ENCODE measurements around the gene IFFO2. TPM values are rescaled to one million over a fixed set of nuclear protein-coding genes. Genes with fewer than 3 reads are reported as not detected.

Gene IFFO2
- total and polyA plus RNA-seq, 10 of the 15 experiments (the other 5 are each of a cell fraction or from before 2014, with no cell fraction given), result 1.2 to 18.4 (median 6.7) TPM

- no TSS peak for BruUV-seq (replicated peaks)
- TF ChIP-seq, protein P1, sequence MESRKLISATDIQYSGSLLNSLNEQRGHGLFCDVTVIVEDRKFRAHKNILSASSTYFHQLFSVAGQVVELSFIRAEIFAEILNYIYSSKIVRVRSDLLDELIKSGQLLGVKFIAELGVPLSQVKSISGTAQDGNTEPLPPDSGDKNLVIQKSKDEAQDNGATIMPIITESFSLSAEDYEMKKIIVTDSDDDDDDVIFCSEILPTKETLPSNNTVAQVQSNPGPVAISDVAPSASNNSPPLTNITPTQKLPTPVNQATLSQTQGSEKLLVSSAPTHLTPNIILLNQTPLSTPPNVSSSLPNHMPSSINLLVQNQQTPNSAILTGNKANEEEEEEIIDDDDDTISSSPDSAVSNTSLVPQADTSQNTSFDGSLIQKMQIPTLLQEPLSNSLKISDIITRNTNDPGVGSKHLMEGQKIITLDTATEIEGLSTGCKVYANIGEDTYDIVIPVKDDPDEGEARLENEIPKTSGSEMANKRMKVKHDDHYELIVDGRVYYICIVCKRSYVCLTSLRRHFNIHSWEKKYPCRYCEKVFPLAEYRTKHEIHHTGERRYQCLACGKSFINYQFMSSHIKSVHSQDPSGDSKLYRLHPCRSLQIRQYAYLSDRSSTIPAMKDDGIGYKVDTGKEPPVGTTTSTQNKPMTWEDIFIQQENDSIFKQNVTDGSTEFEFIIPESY (IDR thresholded peaks at IDR 0.05), result no peak
- TF ChIP-seq STAT1 (conservative IDR thresholded peaks at IDR 0.05) (no peak), KDM1A (IDR thresholded peaks at IDR 0.05; ENCODE audit: borderline replicate concordance) (no peak), SUPT20H (IDR thresholded peaks at IDR 0.05; ENCODE audit: borderline replicate concordance, control insufficient read depth, low read depth, low read length) (no peak), MTA2 (IDR thresholded peaks at IDR 0.05; ENCODE audit: low read depth) (no peak), NKRF (conservative IDR thresholded peaks at IDR 0.05) (no peak), EED (IDR thresholded peaks at IDR 0.05; ENCODE audit: low read depth) (no peak), BRCA1 (IDR thresholded peaks at IDR 0.05; ENCODE audit: low read depth, low read length) (no peak), PBX3 (IDR thresholded peaks at IDR 0.05; ENCODE audit: insufficient replicate concordance, low read depth, low read length) (no peak), MYB (IDR thresholded peaks at IDR 0.05; ENCODE audit: borderline replicate concordance, low read depth, low read length) (no peak), SPI1 (IDR thresholded peaks at IDR 0.05; ENCODE audit: borderline replicate concordance, insufficient read depth, low read depth, low read length) (no peak), POLR2AphosphoS2 (IDR thresholded peaks at IDR 0.05; ENCODE audit: low read depth, low read length) (no peak), BHLHE40 (IDR thresholded peaks at IDR 0.05; ENCODE audit: borderline replicate concordance in 1 of 2, low read depth in 2 of 2, low read length in 1 of 2) (no peak), NFYA (IDR thresholded peaks at IDR 0.05; ENCODE audit: borderline replicate concordance, low read depth, low read length) (no peak), GABPA (IDR thresholded peaks at IDR 0.05; ENCODE audit: low read depth) (no peak)
- TF ChIP-seq, protein P2, sequence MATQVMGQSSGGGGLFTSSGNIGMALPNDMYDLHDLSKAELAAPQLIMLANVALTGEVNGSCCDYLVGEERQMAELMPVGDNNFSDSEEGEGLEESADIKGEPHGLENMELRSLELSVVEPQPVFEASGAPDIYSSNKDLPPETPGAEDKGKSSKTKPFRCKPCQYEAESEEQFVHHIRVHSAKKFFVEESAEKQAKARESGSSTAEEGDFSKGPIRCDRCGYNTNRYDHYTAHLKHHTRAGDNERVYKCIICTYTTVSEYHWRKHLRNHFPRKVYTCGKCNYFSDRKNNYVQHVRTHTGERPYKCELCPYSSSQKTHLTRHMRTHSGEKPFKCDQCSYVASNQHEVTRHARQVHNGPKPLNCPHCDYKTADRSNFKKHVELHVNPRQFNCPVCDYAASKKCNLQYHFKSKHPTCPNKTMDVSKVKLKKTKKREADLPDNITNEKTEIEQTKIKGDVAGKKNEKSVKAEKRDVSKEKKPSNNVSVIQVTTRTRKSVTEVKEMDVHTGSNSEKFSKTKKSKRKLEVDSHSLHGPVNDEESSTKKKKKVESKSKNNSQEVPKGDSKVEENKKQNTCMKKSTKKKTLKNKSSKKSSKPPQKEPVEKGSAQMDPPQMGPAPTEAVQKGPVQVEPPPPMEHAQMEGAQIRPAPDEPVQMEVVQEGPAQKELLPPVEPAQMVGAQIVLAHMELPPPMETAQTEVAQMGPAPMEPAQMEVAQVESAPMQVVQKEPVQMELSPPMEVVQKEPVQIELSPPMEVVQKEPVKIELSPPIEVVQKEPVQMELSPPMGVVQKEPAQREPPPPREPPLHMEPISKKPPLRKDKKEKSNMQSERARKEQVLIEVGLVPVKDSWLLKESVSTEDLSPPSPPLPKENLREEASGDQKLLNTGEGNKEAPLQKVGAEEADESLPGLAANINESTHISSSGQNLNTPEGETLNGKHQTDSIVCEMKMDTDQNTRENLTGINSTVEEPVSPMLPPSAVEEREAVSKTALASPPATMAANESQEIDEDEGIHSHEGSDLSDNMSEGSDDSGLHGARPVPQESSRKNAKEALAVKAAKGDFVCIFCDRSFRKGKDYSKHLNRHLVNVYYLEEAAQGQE (IDR thresholded peaks at IDR 0.05; ENCODE audit: low read depth, low read length), result no peak
These were observed 98.3 kb downstream of the IFFO2 start for GRCh38 chr1:18858070-18858688.

More at GRCh38 chr1:18858070-18858688, 98.3 kb downstream of the IFFO2 start:
- no peaks in the 10 kb centered on the region for H3K9me3 ChIP-seq (replicated peaks; ENCODE audit: control insufficient read depth, insufficient read depth, low read length)
- 32% methylated on average over 7 of the region's 7 CpGs for whole genome bisulfite sequencing (ENCODE audit: insufficient coverage, insufficient replicate concordance, low lambda C conversion rate, missing lambda C conversion rate)
- no peak overlapping the region for H3K4me2 ChIP-seq (ENCODE audit: control insufficient read depth, insufficient read depth)
- no peaks in the 10 kb centered on the region for H3K27me3 ChIP-seq (replicated peaks in 1 of 2; ENCODE audit: control insufficient read depth in 2 of 2, insufficient read depth in 2 of 2, low read length in 1 of 2)
- SMC1A ChIA-PET (ENCODE audit: uncharacterized antibody, unreplicated experiment), result no interaction called here
- FAIRE-seq (no peak), DNase-seq (ENCODE audit: low read depth, low spot score) (no peak), ATAC-seq (no peak)
- CTCF ChIA-PET, result no interaction called here
- H3K9ac ChIP-seq (ENCODE audit: control insufficient read depth, insufficient read depth, low read length), result no peak overlapping the region
- RAD21 ChIA-PET (ENCODE audit: unreplicated experiment), result no interaction called here
- H3K79me2 ChIP-seq (ENCODE audit: control insufficient read depth, insufficient read depth, low read length), result no peaks in the 10 kb centered on the region
- no peak overlapping the region for H3K27ac ChIP-seq (ENCODE audit: control insufficient read depth, insufficient read depth)
- POLR2A ChIA-PET, result no interaction called here
- no peak overlapping the region for H2AFZ ChIP-seq (ENCODE audit: control insufficient read depth, low read depth, low read length)
- H4K20me1 ChIP-seq (ENCODE audit: control insufficient read depth, insufficient read depth), result no peaks in the 10 kb centered on the region
- no peak overlapping the region for H3K4me3 ChIP-seq
- intact Hi-C loops (cut with micrococcal nuclease; ENCODE audit: unreplicated experiment) (no loop called here), in situ Hi-C loops (cut with MboI) (no loop called here)
- no peaks in the 10 kb centered on the region for H3K36me3 ChIP-seq (ENCODE audit: control insufficient read depth in 2 of 2, insufficient read depth in 2 of 2, low read length in 1 of 2)
- H3K4me1 ChIP-seq (ENCODE audit: control insufficient read depth, insufficient read depth, low read length), result no peaks in the 10 kb centered on the region

Measured in GM12878 (cell line).